Suprapubic skin (tissue), 3 donors: ENCODE results near the gene DCST2.

Source experiments
- CTCF ChIP-seq, 2 donors: fragments of 200-600 bp in 1 of 2; fragments of 450-650 bp in 1 of 2; sonication (generic) in 1 of 2; IDR thresholded peaks; one replicate each; pipeline ENCODE4 v1.5.1; 2016 to 2019; ENCODE audit warnings: antibody characterized with exemption in 2 of 2, mild to moderate bottlenecking in 1 of 2, moderate library complexity in 1 of 2
- EP300 ChIP-seq: sonication (generic); formaldehyde crosslinking; IDR thresholded peaks from one replicate; pipeline ENCODE4 v1.6.1; 2017; ENCODE audit warnings: antibody characterized with exemption

- no peak for TF ChIP-seq CTCF (IDR thresholded peaks at IDR 0.05)
- TF ChIP-seq EP300 = no peak
Measured at GRCh38 chr1:154994269-154994587, 39.4 kb downstream of the DCST2 start.
